ENCODE measurements around the gene KIAA1671.

DNA sequence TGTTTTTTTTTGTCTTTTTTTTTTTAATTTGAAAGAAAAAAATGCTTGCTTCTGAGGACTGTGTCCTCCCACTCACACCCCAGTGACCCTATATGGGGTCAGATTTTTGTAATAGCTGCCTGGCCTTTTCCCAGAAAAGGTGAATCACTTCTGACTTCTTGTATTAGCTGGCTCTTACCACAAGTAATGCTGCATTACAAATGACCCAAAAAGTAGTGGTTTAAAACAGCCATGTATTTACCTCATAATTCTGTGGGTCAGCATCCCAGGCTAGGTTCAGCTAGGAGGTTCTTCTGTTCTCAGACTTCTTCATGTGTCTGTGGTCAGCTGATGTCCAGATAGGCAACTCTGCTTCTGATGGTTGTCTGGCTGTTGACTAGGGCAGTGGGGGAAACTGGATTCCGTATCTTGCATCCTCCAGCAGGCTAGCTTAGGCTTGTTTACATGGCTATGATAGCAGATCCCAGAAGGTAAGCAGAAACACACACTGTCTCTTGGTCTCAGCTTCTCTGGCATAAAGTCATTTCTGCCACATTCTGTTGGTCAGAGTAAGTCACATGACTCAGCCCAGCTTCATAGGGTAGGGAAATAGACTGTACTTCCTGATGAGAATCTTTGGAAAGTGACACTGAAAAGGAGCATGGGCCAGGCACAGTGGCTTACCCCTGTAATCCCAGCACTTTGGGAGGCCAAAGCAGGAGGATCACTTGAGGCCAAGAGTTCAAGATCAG lies 25.5 kb upstream of the KIAA1671 start:
- TF ChIP-seq, protein P1, sequence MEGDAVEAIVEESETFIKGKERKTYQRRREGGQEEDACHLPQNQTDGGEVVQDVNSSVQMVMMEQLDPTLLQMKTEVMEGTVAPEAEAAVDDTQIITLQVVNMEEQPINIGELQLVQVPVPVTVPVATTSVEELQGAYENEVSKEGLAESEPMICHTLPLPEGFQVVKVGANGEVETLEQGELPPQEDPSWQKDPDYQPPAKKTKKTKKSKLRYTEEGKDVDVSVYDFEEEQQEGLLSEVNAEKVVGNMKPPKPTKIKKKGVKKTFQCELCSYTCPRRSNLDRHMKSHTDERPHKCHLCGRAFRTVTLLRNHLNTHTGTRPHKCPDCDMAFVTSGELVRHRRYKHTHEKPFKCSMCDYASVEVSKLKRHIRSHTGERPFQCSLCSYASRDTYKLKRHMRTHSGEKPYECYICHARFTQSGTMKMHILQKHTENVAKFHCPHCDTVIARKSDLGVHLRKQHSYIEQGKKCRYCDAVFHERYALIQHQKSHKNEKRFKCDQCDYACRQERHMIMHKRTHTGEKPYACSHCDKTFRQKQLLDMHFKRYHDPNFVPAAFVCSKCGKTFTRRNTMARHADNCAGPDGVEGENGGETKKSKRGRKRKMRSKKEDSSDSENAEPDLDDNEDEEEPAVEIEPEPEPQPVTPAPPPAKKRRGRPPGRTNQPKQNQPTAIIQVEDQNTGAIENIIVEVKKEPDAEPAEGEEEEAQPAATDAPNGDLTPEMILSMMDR (IDR thresholded peaks at IDR 0.05): no peak
- no peak for TF ChIP-seq POLR2A (IDR thresholded peaks at IDR 0.05)
- TF ChIP-seq EP300 (IDR thresholded peaks at IDR 0.05; ENCODE audit: low read depth): no peak

All from transverse colon (tissue), 3 donors.